GM23248 (cell line): Measurements from ENCODE around the gene NR4A1. TPM values are rescaled to one million over a fixed set of nuclear protein-coding genes. Genes with fewer than 3 reads are reported as not detected.

Source experiments
- DNase-seq: peaks from one replicate; pipeline ENCODE4 v3.0.0-alpha.2; 2015
- H2AFZ ChIP-seq: fragments of 200-600 bp; sonication (generic); 2 replicates; pipeline ENCODE4 v1.6.1; 2016; ENCODE audit warnings: antibody characterized with exemption
- H3F3A ChIP-seq: fragments of 200-600 bp; sonication (generic); 2 replicates; pipeline ENCODE4 v1.6.1; 2016; ENCODE audit warnings: mild to moderate bottlenecking, antibody characterized with exemption, mixed run types; ENCODE audit not compliant: insufficient read depth
- H3K27ac ChIP-seq: fragments of 200-600 bp; sonication (generic); 2 replicates; pipeline ENCODE4 v1.5.1; 2016; ENCODE audit warnings: mild to moderate bottlenecking
- H3K27me3 ChIP-seq: fragments of 200-600 bp; sonication (generic); replicated peaks from 2 replicates; pipeline ENCODE4 v1.6.1; 2016; ENCODE audit warnings: mild to moderate bottlenecking; ENCODE audit not compliant: insufficient read depth
- H3K36me3 ChIP-seq: fragments of 200-600 bp; sonication (generic); 2 replicates; pipeline ENCODE4 v1.6.1; 2016; ENCODE audit warnings: low read depth, mild to moderate bottlenecking
- H3K4me1 ChIP-seq: fragments of 200-600 bp; sonication (generic); 2 replicates; pipeline ENCODE4 v1.6.1; 2016; ENCODE audit warnings: mild to moderate bottlenecking; ENCODE audit not compliant: insufficient read depth
- H3K4me2 ChIP-seq: fragments of 200-600 bp; sonication (generic); one replicate; pipeline ENCODE4 v1.6.1; 2016; ENCODE audit warnings: mild to moderate bottlenecking; ENCODE audit not compliant: unreplicated experiment
- H3K4me3 ChIP-seq: fragments of 200-600 bp; sonication (generic); 2 replicates; pipeline ENCODE4 v1.5.1; 2016; ENCODE audit warnings: mild to moderate bottlenecking
- H3K79me2 ChIP-seq: fragments of 200-600 bp; sonication (generic); 2 replicates; pipeline ENCODE4 v1.6.1; 2016; ENCODE audit warnings: mild to moderate bottlenecking; ENCODE audit not compliant: insufficient read depth
- H3K9ac ChIP-seq: fragments of 200-600 bp; sonication (generic); 2 replicates; pipeline ENCODE4 v1.6.1; 2016; ENCODE audit warnings: mild to moderate bottlenecking
- H3K9me2 ChIP-seq: fragments of 200-600 bp; sonication (generic); 2 replicates; pipeline ENCODE4 v1.6.1; 2016; ENCODE audit warnings: mixed run types, mild to moderate bottlenecking, moderate library complexity; ENCODE audit not compliant: insufficient read depth
- H3K9me3 ChIP-seq: fragments of 200-600 bp; sonication (generic); one replicate; pipeline ENCODE4 v1.6.1; 2017; ENCODE audit warnings: low read depth
- H4K20me1 ChIP-seq: fragments of 200-600 bp; sonication (generic); 2 replicates; pipeline ENCODE4 v1.6.0; 2016; ENCODE audit not compliant: insufficient read depth
- EZH2 ChIP-seq: fragments of 200-600 bp; sonication (generic); IDR thresholded peaks from 2 replicates; pipeline ENCODE4 v1.6.1; 2018; ENCODE audit warnings: antibody characterized with exemption, mild to moderate bottlenecking; ENCODE audit not compliant: insufficient read depth, poor library complexity, severe bottlenecking
- EZH2phosphoT487 ChIP-seq: fragments of 200-600 bp; sonication (generic); IDR thresholded peaks from 2 replicates; pipeline ENCODE4 v1.6.1; 2018; ENCODE audit warnings: antibody characterized with exemption, moderate library complexity, mild to moderate bottlenecking, low read depth; ENCODE audit not compliant: insufficient read depth
- WGBS, 2 experiments: methylation state at CpG; one replicate each; pipeline ENCODE4 v1.1.6; 2015 to 2017; ENCODE audit warnings: low lambda C conversion rate in 2 of 2, low coverage in 1 of 2; ENCODE audit errors: missing lambda C conversion rate in 2 of 2; 5-methylcytosine and 5-hydroxymethylcytosine counted together
- in situ Hi-C: fragments of 300-500 bp; cut with MboI; formaldehyde crosslinking; loops from 2 replicates; pipeline ENCODE4 v1.15.0; 2020
- polyA plus RNA-seq: library from polyadenylated mRNA; unstranded; fragments of >200 nt; fragmentation: Nextera tagmentation; extraction: Ambion mirVana; gene quantifications from 2 replicates; pipeline ENCODE4 v1.2.1, GENCODE V29; 2016
- total RNA-seq: library from RNA; depleted of rRNA; stranded (reverse); fragments of >200 nt; shearing (Covaris generic); gene quantifications from 2 replicates; pipeline ENCODE4 v1.2.3, GENCODE V29; 2014

The NR4A1 gene
- total and polyA plus RNA-seq, 2 experiments from 2014 or later: 11.1 to 13.1 TPM

DNA sequence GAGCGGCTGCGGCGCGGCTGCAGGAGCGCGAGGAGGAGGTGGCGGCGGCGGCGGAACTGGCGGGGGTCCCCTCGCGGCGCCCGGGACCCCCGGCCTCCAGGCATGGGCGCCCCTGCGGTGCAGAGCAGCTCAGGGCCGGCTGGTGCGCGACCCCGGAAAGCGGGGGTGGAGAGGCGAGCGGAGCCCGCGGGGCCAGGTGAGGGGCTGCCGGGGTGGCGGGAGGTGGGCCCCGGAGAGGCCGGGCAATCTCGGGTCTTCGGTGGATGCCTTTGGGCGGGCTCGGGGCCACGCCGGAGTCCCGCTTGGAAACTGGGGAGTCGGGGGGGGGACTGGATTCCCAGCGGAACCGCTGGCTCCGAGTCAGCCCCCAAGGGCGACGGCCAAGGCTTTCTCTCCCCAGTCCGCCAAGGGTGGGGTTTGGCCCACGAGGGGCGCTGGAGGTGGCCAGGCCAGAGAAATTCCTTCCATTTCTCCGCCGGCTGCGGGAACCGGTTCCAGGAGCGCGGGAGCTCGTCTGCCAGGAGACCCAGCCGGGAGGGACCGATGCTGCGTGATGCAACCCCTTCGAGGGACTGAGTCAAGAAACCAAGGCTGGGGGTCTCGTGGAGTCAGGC, 13.9 kb upstream of the NR4A1 start:
- peaks cover 12% of the 10 kb centered on the region for H3K4me1 ChIP-seq
- H3K36me3 ChIP-seq: no peaks in the 10 kb centered on the region
- in situ Hi-C loops: no loop called here
- 0 to 2% methylated on average over 15 to 38 of the region's 59 CpGs for WGBS, 2 experiments
- peak overlapping the region; percentile 76 for H3K4me2 ChIP-seq
- peak overlapping the region; percentile 71 for H3K27ac ChIP-seq
- peak overlapping the region; percentile 78 for H3K4me3 ChIP-seq
- TF ChIP-seq EZH2 (no peak), EZH2phosphoT487 (no peak)
- H3K79me2 ChIP-seq: peaks cover 6% of the 10 kb centered on the region
- peak overlapping the region; percentile 96 for H3K9ac ChIP-seq
- H2AFZ ChIP-seq: peak overlapping the region; percentile 44; the same call in 1 of the 2 replicates
- H3K27me3 ChIP-seq: no peaks in the 10 kb centered on the region
- DNase-seq: peak; percentile 81
- H3K9me3 ChIP-seq: no peaks in the 10 kb centered on the region
- H3K9me2 ChIP-seq: no peaks in the 10 kb centered on the region
- no peaks in the 10 kb centered on the region for H4K20me1 ChIP-seq
- peaks cover 19% of the 10 kb centered on the region for H3F3A ChIP-seq

DNA sequence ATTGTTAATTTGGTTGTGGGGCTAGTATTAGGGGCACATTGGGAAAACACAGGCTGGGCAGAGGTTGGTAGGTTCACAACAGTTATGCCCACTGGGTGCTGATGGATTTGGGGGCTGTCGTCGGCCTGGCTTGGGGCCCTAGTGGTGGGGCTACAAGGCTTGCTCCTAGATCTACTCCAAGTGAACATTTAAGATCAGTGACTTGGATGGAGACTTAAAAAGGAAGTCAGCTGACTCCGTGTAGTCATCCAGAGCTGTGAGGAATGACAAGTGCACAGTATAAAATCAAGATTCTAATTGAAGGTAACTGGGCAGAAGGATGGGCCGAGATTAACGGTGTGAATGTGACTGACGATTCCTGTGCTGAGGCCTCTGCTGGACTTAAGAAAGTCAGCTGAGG, 12.8 kb upstream of the NR4A1 start:
- peak; percentile 71 for DNase-seq
- Histone ChIP-seq H3F3A (peaks cover 17% of the 10 kb centered on the region; the same call in 1 of the 2 replicates), H3K4me1 (peaks cover 7% of the 10 kb centered on the region), H3K9me3 (no peaks in the 10 kb centered on the region), H3K27ac (peak overlapping the region; percentile 71), H4K20me1 (no peaks in the 10 kb centered on the region), H2AFZ (no peak overlapping the region), H3K36me3 (no peaks in the 10 kb centered on the region), H3K9me2 (no peaks in the 10 kb centered on the region), H3K9ac (peak overlapping the region; percentile 96), H3K4me2 (peak overlapping the region; percentile 76), H3K4me3 (peak overlapping the region; percentile 78), H3K79me2 (peaks cover 6% of the 10 kb centered on the region), H3K27me3 (no peaks in the 10 kb centered on the region)
- 23 to 27% methylated on average over 6 of the region's 6 CpGs for WGBS, 2 experiments
- TF ChIP-seq EZH2phosphoT487 (no peak), EZH2 (no peak)
- in situ Hi-C loops: no loop called here

DNA sequence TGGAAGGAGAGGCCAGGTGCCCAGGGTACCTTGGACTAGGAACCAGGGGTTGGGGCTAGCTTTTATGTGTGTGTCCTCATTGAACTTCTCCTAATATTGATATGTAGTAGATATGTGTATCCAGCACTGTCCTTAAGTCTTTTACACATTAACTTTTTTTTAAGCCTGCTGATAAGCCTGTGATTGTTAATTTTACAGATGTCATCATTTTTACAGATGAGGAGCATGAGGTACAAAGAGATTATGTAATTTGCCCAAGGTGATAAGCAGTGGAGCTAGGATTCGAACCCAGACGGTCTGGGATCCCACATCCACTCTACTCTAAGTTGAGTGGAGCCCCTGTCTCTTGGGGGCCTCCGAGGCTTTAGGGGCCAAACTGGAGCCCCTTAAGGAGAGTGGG, 10.2 kb upstream of the NR4A1 start:
- no peak for DNase-seq
- TF ChIP-seq EZH2 (no peak), EZH2phosphoT487 (no peak)
- no peak overlapping the region for H2AFZ ChIP-seq
- H3K9me2 ChIP-seq: no peaks in the 10 kb centered on the region
- H4K20me1 ChIP-seq: no peaks in the 10 kb centered on the region
- in situ Hi-C loops: no loop called here
- H3K4me2 ChIP-seq: no peak overlapping the region
- no peak overlapping the region for H3K9ac ChIP-seq
- no peak overlapping the region for H3K27ac ChIP-seq
- peaks cover 6% of the 10 kb centered on the region for H3K79me2 ChIP-seq
- 76 to 84% methylated on average over 3 of the region's 3 CpGs for WGBS, 2 experiments
- no peak overlapping the region for H3K4me3 ChIP-seq
- peaks cover 27% of the 10 kb centered on the region; the same call in 1 of the 2 replicates for H3F3A ChIP-seq
- H3K4me1 ChIP-seq: peaks cover 23% of the 10 kb centered on the region
- H3K9me3 ChIP-seq: no peaks in the 10 kb centered on the region
- no peaks in the 10 kb centered on the region for H3K36me3 ChIP-seq
- H3K27me3 ChIP-seq: no peaks in the 10 kb centered on the region

DNA sequence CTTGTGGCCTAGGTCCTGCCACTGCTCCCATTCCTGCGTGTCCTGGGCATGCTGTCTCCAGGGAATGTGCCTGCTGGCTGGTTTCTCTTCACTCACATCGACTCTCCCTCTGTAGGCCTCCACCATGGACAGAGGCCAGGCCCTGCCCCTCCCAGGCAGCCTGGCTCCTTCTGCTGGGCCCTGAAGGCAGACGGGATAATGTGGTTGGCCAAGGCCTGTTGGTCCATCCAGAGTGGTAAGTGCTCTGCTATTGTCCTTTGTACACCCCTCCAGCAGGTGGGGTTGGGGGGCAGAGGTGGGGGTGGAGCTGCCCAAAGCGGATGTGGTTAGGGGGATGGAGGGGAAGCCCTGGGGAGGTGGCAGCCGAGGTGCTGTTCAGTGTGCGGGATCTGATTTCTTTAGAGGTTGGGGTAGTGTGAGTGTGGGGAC, 9.5 kb upstream of the NR4A1 start:
- Histone ChIP-seq H3K9ac (no peak overlapping the region), H3K27ac (no peak overlapping the region), H3K27me3 (no peaks in the 10 kb centered on the region), H3F3A (peaks cover 27% of the 10 kb centered on the region; the same call in 1 of the 2 replicates), H3K4me3 (no peak overlapping the region), H2AFZ (no peak overlapping the region), H3K4me2 (no peak overlapping the region), H3K36me3 (no peaks in the 10 kb centered on the region), H4K20me1 (no peaks in the 10 kb centered on the region), H3K9me3 (no peaks in the 10 kb centered on the region), H3K79me2 (peaks cover 6% of the 10 kb centered on the region), H3K9me2 (no peaks in the 10 kb centered on the region), H3K4me1 (peaks cover 23% of the 10 kb centered on the region)
- peak; percentile 73 for DNase-seq
- WGBS, 2 experiments: 58 to 70% methylated on average over 5 to 6 of the region's 6 CpGs
- no peak for TF ChIP-seq EZH2phosphoT487
- TF ChIP-seq EZH2: no peak
- in situ Hi-C loops: no loop called here
